ENCODE data around the gene LGALS7.

DNA sequence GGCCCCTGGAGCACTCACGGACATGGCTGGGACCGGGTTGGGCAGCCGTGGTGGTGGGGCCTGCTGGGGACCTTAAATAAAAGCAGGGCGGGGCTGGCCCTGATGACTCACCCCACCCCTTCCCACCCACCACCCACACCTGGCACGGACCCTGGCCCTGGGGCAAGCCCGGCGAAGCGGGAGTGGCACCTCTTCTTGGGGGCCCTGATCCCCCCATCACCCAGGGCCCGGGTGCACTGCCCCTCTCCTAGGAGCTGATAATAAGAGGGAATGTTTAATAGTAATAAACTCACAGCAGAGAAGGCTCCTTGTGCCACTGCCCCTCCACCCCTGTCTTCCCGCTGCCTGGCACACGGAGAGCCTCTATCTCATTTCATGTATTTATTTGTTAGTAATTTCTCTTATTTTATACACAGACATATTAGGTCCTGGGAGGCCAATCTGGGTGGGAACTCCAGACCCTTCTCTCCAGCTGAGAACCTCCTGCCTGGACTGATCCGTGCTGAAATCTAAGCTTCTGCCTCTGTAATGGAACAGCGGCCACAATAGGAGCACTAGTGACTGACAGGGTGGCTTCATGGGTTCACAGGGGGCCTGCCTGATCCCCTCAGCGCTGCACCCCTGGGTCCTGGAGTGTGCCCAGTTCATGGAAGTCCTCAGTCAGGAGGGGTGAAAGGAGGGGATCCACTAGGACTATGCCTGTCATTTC lies at the start of gene LGALS7:
- TF ChIP-seq, protein P1, sequence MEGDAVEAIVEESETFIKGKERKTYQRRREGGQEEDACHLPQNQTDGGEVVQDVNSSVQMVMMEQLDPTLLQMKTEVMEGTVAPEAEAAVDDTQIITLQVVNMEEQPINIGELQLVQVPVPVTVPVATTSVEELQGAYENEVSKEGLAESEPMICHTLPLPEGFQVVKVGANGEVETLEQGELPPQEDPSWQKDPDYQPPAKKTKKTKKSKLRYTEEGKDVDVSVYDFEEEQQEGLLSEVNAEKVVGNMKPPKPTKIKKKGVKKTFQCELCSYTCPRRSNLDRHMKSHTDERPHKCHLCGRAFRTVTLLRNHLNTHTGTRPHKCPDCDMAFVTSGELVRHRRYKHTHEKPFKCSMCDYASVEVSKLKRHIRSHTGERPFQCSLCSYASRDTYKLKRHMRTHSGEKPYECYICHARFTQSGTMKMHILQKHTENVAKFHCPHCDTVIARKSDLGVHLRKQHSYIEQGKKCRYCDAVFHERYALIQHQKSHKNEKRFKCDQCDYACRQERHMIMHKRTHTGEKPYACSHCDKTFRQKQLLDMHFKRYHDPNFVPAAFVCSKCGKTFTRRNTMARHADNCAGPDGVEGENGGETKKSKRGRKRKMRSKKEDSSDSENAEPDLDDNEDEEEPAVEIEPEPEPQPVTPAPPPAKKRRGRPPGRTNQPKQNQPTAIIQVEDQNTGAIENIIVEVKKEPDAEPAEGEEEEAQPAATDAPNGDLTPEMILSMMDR (conservative IDR thresholded peaks at IDR 0.05): no peak
- TF ChIP-seq EZH2 (IDR thresholded peaks at IDR 0.05; ENCODE audit: low read depth): no peak
